OCI-LY3 (cell line): Measurements from ENCODE around the gene OSBPL9.

Experiments used
- EZH2phosphoT487 ChIP-seq: fragments of 200-600 bp; shearing (Covaris generic); IDR thresholded peaks from 2 replicates; pipeline ENCODE4 v1.6.1; 2018; ENCODE audit warnings: antibody characterized with exemption, mixed run types, low read depth
- TF ChIP-seq, protein P1 (sequence below): fragments of 200-600, 300-600 bp; sonication (generic); IDR thresholded peaks from 2 replicates; pipeline ENCODE4 v1.5.1; 2014; ENCODE audit warnings: antibody characterized with exemption, low read length, low read depth

GRCh38 chr1:51837243-51837642 lies 220.4 kb downstream of the OSBPL9 start:
- TF ChIP-seq, protein P1, sequence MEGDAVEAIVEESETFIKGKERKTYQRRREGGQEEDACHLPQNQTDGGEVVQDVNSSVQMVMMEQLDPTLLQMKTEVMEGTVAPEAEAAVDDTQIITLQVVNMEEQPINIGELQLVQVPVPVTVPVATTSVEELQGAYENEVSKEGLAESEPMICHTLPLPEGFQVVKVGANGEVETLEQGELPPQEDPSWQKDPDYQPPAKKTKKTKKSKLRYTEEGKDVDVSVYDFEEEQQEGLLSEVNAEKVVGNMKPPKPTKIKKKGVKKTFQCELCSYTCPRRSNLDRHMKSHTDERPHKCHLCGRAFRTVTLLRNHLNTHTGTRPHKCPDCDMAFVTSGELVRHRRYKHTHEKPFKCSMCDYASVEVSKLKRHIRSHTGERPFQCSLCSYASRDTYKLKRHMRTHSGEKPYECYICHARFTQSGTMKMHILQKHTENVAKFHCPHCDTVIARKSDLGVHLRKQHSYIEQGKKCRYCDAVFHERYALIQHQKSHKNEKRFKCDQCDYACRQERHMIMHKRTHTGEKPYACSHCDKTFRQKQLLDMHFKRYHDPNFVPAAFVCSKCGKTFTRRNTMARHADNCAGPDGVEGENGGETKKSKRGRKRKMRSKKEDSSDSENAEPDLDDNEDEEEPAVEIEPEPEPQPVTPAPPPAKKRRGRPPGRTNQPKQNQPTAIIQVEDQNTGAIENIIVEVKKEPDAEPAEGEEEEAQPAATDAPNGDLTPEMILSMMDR, result no peak
- no peak for TF ChIP-seq EZH2phosphoT487
